ENCODE measurements around the gene ZRANB1. TPM values are rescaled to one million over a fixed set of nuclear protein-coding genes. Genes with fewer than 3 reads are reported as not detected.
"Not testable (repeated sequence)": the region's sequence is repeated elsewhere in the genome, so short reads cannot be mapped to it uniquely, and the experiment has no call there.

ZRANB1 gene
- total RNA-seq, 1 experiment from 2014 or later = 17.3 TPM

- in situ Hi-C loops (cut with HindIII; ENCODE audit: low sequenced_read_pairs) = no loop called here
- no peak for DNase-seq (ENCODE audit: low spot score)
Measured at GRCh38 chr10:124957404-124957947, 15.6 kb downstream of the ZRANB1 start.

GRCh38 chr10:124959564-124959963 is 17.6 kb downstream of the ZRANB1 start:
- no peak for DNase-seq (ENCODE audit: low spot score)
- in situ Hi-C loops (cut with HindIII; ENCODE audit: low sequenced_read_pairs) = no loop called here

- DNase-seq (ENCODE audit: low spot score) = no peak
- in situ Hi-C loops (cut with HindIII; ENCODE audit: low sequenced_read_pairs) = no loop called here
Measured at GRCh38 chr10:124961248-124961570, 19.3 kb downstream of the ZRANB1 start.

GRCh38 chr10:124962421-124962820 is 20.5 kb downstream of the ZRANB1 start:
- in situ Hi-C loops (cut with HindIII; ENCODE audit: low sequenced_read_pairs) = no loop called here
- no peak for DNase-seq (ENCODE audit: low spot score)

DNA sequence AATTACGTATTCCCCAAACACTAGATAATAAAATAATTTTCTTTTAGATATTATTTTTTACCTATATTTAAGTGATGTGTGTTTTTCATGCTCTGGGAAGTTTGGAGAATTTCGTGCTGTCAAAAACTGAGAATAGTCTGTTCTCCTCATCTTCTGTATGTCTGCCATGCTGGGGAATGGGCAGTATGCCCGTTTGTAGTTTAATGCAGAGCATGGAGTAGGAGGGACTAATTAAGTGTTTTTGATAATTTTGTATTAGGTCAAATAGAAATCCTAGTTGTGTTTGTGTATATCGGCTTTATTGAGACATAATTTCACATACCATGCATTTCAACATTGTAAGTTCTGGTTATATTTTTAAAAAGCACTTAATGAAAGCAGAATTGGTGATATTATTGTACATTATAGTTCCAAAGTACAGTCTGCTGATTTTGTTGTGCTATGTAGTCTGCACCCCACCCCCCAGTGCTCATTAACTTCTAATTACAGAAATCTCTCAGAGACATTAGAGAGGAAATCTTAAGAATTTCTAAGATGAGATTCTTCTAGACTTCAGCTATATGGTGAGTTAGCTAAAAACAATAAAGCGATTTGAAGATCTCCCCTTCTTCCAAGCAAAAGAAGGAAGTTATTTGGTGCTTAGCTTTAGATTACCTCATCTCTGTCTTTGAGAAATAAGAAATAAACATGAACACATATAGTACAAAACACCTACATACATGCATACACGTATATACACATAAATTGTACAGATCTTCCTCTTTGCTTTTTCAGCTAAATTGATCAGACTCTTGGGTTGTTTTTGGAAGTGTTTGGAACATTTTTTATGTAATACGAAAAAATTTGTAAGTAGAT is 22.2 kb downstream of the ZRANB1 start:
- no peak for DNase-seq (ENCODE audit: low spot score)
- in situ Hi-C loops (cut with HindIII; ENCODE audit: low sequenced_read_pairs) = no loop called here

- in situ Hi-C loops (cut with HindIII; ENCODE audit: low sequenced_read_pairs) = no loop called here
- no peak for DNase-seq (ENCODE audit: low spot score)
Measured at GRCh38 chr10:124966008-124966407, 24.1 kb downstream of the ZRANB1 start.

DNA sequence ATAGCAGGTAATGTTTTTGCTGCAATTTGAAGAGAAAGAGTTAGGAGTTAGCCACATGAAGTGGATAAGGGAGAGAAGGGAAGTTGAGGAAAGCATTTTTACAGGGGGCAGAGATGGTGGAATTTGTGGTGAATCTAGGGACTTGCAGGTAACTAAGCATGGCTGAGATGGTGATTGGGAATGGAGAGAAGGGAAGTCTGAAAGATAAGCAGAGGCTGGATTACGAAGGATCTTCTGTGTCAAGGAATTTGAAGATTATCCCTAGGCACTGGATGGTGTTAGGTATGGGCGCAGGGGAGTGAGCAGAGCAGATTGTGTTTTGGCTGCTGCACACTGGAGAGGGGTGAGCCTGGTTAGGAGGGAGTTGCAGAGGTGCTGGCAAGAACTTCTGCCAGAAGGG is 25.3 kb downstream of the ZRANB1 start:
- DNase-seq (ENCODE audit: low spot score) = no peak
- in situ Hi-C loops (cut with HindIII; ENCODE audit: low sequenced_read_pairs) = no loop called here

DNA sequence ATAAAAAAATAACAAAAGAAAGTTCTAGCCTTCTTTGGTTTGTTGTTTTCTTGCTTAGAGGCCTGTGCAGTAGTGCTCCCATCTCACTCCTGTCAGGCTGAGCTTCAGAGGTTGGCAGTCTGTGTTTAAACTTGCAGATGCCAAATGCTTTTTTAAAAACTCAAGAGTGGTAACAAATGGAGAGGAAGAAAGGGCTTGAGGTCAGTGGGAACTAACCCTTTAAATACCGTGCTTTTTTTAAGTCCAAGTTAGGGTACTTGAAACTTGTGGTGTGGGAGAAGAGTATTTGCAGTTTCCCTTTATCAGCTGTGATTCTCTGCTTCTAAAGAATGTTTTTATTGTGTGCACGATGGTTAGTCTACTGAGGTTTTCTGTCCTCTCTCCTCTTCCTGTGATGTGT is 29.4 kb downstream of the ZRANB1 start:
- in situ Hi-C loops (cut with HindIII; ENCODE audit: low sequenced_read_pairs) = no loop called here
- DNase-seq (ENCODE audit: low spot score) = no peak

GRCh38 chr10:124972637-124973036 is 30.7 kb downstream of the ZRANB1 start:
- DNase-seq (ENCODE audit: low spot score) = no peak
- in situ Hi-C loops (cut with HindIII; ENCODE audit: low sequenced_read_pairs) = no loop called here

DNA sequence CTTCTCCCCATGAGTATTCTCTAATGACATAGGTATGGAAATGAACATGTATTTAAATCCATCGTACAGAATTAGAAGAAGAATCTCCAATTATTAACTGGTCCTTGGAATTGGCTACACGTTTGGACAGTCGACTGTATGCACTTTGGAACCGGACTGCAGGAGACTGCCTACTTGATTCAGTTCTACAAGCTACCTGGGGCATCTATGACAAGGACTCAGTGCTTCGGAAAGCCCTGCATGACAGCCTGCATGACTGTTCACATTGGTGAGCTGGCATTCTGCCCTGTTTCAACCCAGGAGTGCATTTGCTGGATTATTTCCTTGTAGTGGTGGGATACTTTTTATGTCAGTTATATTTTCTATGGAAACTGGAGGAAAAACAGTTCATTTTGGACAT is 32.2 kb downstream of the ZRANB1 start:
- in situ Hi-C loops (cut with HindIII; ENCODE audit: low sequenced_read_pairs) = no loop called here
- peak; percentile 55 for DNase-seq (ENCODE audit: low spot score)

GRCh38 chr10:124975977-124976514 is 34.1 kb downstream of the ZRANB1 start:
- DNase-seq (ENCODE audit: low spot score) = no peak
- in situ Hi-C loops (cut with HindIII; ENCODE audit: low sequenced_read_pairs) = no loop called here

GRCh38 chr10:124977161-124977560 is 35.2 kb downstream of the ZRANB1 start:
- no peak for DNase-seq (ENCODE audit: low spot score)
- in situ Hi-C loops (cut with HindIII; ENCODE audit: low sequenced_read_pairs) = no loop called here

GRCh38 chr10:124977648-124978375 is 35.9 kb downstream of the ZRANB1 start:
- DNase-seq (ENCODE audit: low spot score) = peak; percentile 80
- in situ Hi-C loops (cut with HindIII; ENCODE audit: low sequenced_read_pairs) = no loop called here

DNA sequence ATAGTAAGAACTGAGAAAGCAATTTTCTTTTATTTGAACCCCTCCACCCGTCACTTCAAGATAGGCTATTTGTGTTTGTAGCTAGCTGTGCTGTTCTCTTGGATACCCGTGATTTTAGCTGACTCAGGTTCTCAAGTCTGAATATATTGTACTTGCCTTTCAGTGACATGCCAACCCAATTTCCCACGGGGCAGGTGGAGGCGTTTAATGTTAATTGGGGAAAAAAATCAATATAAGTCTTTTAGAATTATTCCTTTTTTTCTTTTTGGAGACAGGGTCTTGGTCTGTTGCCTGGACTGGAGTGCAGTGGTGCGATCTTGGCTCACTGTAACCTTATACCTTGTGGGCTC is 36.4 kb downstream of the ZRANB1 start:
- no peak for DNase-seq (ENCODE audit: low spot score)

DNA sequence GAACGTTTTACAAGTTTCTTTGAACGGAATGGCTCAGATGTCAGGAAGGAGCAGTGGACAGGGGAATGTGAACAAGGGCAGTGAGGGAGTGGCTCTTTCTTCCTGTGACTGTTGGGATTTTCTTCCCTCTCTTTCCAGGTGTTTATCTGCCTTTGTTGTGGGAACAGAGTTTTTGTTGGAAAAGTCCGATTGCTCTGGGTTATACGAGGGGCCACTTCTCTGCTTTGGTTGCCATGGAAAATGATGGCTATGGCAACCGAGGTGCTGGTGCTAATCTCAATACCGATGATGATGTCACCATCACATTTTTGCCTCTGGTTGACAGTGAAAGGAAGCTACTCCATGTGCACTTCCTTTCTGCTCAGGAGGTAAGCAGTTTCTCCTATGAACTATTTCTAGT is 41.4 kb downstream of the ZRANB1 start:
- in situ Hi-C loops (cut with HindIII; ENCODE audit: low sequenced_read_pairs) = no loop called here
- DNase-seq (ENCODE audit: low spot score) = no peak

More for the DNA sequence above, 36.4 kb downstream of the ZRANB1 start:
- in situ Hi-C loops (cut with HindIII; ENCODE audit: low sequenced_read_pairs) = no loop called here

GRCh38 chr10:124984376-124984775 is 42.5 kb downstream of the ZRANB1 start:
- no peak for DNase-seq (ENCODE audit: low spot score)
- in situ Hi-C loops (cut with HindIII; ENCODE audit: low sequenced_read_pairs) = no loop called here

GRCh38 chr10:124985162-124985561 is 43.2 kb downstream of the ZRANB1 start:
- no peak for DNase-seq (ENCODE audit: low spot score)
- in situ Hi-C loops (cut with HindIII; ENCODE audit: low sequenced_read_pairs) = no loop called here

DNA sequence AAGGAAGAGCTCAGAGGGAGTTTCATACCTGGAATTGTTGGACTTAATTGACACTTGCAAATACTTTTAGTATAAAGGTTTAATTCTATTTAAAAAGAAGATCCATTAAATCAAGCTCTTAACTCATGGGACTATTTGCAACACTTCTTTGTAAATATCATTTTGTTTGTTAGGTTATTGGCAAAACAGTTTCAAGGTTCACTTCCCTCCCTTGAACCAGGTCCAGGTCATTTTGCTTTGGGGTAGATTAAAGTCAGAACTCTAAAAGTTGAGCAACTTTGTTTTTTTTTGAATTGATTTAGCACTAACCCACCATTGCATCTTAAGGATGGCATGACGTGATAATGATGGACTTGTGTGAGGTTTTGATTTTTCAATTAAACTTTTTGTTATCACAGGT is 45.9 kb downstream of the ZRANB1 start:
- no peak for DNase-seq (ENCODE audit: low spot score)
- in situ Hi-C loops (cut with HindIII; ENCODE audit: low sequenced_read_pairs) = no loop called here

DNA sequence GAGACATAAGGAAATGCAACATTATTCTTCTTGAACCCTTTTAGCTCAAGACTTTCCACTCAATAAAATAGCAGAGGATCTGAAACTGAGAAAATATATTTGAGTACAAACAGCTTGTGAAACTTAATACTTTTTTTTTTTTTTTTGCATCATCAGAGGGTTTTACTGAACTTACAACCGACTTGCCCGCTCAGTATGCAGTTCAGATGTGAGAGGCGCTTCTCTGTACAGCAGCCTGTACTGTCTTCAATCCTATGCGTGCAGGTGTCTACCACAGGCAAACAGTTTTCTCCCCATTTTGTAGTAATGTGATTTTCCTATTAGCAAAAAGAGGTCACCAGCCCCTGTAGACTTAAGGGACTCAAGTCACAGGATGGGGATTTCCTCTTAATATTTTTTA is 46.8 kb downstream of the ZRANB1 start:
- in situ Hi-C loops (cut with HindIII; ENCODE audit: low sequenced_read_pairs); DNase-seq (ENCODE audit: low spot score): not testable (repeated sequence)

DNA sequence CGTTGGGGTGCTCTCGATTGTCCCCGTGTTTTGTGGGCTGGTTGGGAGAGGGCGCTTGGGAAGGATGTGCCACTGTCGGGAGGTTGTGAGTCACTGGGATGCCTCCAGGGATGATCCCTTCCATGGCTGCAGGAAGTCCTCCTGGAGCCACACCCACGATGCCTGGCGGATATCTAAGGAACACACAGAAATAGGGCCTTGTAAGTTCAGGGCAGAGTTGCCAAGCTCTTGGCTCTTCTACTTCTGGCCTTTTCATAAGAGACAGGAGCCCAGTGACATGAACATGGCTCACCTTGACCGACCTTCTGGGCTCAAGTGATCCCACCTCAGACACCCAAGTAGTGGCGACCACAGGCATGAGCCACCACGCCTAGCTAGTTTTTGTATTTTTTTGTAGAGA is 47.6 kb downstream of the ZRANB1 start:
- DNase-seq (ENCODE audit: low spot score) = no peak
- in situ Hi-C loops (cut with HindIII; ENCODE audit: low sequenced_read_pairs) = no loop called here
